Heart left ventricle (tissue), 16 donors: Measurements from ENCODE around the gene MCAM. TPM values are rescaled to one million over a fixed set of nuclear protein-coding genes. Genes with fewer than 3 reads are reported as not detected.

ENCODE experiments used
- ATAC-seq, 4 donors: fragments of 200-7000 bp; cut with Tn5 transposase; one replicate each; pipeline ENCODE4 v1.9.1; 2020 to 2022; ENCODE audit warnings: moderate library complexity in 4 of 4, mild to moderate bottlenecking in 3 of 4, moderate number of reproducible peaks in 1 of 4
- DNase-seq, 5 donors: peaks; one replicate each; pipeline ENCODE4 v3.0.0-alpha.2; 2020
- H3K27ac ChIP-seq, 12 donors: fragments of 200-600 bp; sonication (generic) in 4 of 12; one replicate each; pipeline versions ENCODE4 v1.5.0 to v1.8.0; 2016 to 2022; ENCODE audit warnings: mild to moderate bottlenecking in 2 of 12
- H3K27me3 ChIP-seq, 9 donors: fragments of 200-600 bp; sonication (generic) in 2 of 9; one replicate each; pipeline versions ENCODE4 v1.5.1 to v1.8.0; 2016 to 2022; ENCODE audit warnings: mild to moderate bottlenecking in 3 of 9
- H3K36me3 ChIP-seq, 9 donors: fragments of 200-600 bp; sonication (generic) in 2 of 9; one replicate each; pipeline versions ENCODE4 v1.5.0 to v1.8.0; 2018 to 2022; ENCODE audit warnings: mild to moderate bottlenecking in 2 of 9
- H3K4me1 ChIP-seq, 12 donors: fragments of 200-600 bp; sonication (generic) in 4 of 12; one replicate each; pipeline versions ENCODE4 v1.5.0 to v1.8.0; 2016 to 2022; ENCODE audit warnings: mild to moderate bottlenecking in 3 of 12
- H3K4me3 ChIP-seq, 12 donors: fragments of 200-600 bp; sonication (generic) in 4 of 12; one replicate each; pipeline versions ENCODE4 v1.5.0 to v1.8.0; 2017 to 2022; ENCODE audit warnings: mild to moderate bottlenecking in 9 of 12, moderate library complexity in 4 of 12
- H3K9me3 ChIP-seq, 12 donors: fragments of 200-600 bp; sonication (generic) in 4 of 12; one replicate each; pipeline versions ENCODE4 v1.5.0 to v1.8.0; 2016 to 2022; ENCODE audit warnings: mild to moderate bottlenecking in 1 of 12
- CTCF ChIP-seq, 12 donors: fragments of 200-600 bp; sonication (generic) in 4 of 12; IDR thresholded peaks; one replicate each; pipeline versions ENCODE4 v1.5.0 to v1.8.0; 2018 to 2022; ENCODE audit warnings: antibody characterized with exemption in 12 of 12, mild to moderate bottlenecking in 5 of 12
- POLR2A ChIP-seq, 2 donors: fragments of 450-650 bp; IDR thresholded peaks; one replicate each; pipeline ENCODE4 v1.6.1; 2017; ENCODE audit warnings: antibody characterized with exemption in 2 of 2, mild to moderate bottlenecking in 2 of 2, moderate library complexity in 2 of 2
- WGBS, 4 donors: extraction: QIAGEN DNeasy Blood & Tissue Kit in 2 of 4; methylation state at CpG; one replicate each; pipeline versions ENCODE4 v1.1.5 to v1.1.7; 2013 to 2018; 5-methylcytosine and 5-hydroxymethylcytosine counted together
- intact Hi-C, 10 donors: fragments of 100-400 bp; cut with DNase I; formaldehyde crosslinking; loops; one replicate each; pipeline versions ENCODE4 v1.11.1 to v1.14.2; 2022
- polyA plus RNA-seq, 2 donors: library from polyadenylated mRNA; stranded (reverse); fragments of 200-250 nt; gene quantifications; one replicate each; pipeline ENCODE4 v1.2.3, GENCODE V29; 2013
- total RNA-seq, 9 donors: library from RNA; depleted of rRNA in 2 of 9; stranded (reverse); fragments of >200 nt in 2 of 9; fragmentation: NEBNext Ultra II Directional in 3 of 9; extraction: Animal tissue kit (Norgen Biotek cat#: 25700) in 3 of 9; gene quantifications; one replicate each; pipeline versions ENCODE4 v1.1.0 to v1.2.4, GENCODE V29; 2016 to 2023
- donor health status: ischemic (EF 13 %, LVEDD 7.1; RV severe dilation, severe dysfunction).
- donor health status: healthy with polysubstance abuse.
- donor health status: DM: no; HTN: yes; CAD: no.
- donor health status: DM: no; HTN: no; CAD: no.
- donor health status: ischemic (EF 25% LVEDD 6.9; RV normal size, moderate dysfunction).
- donor health status: ischemic (EF 25% LVEDD 5.7; RV mildly dilated, moderate dysfunction).
- donor health status: healthy.
- donor health status: DM: yes; HTN: yes; CAD: no.
- donor health status: ischemic (EF 35%, LVEDD 5.7; RV mildly dilated, moderate dysfunction).
- donor health status: nonischemic (EF 11% LVEDD 7.7; RV severe dilation, severe dysfunction).
- donor health status: DM: yes; HTN: yes; CAD: no.
- donor health status: PGD.
- donor health status: ischemic (EF 29% LVEDD 5.4; RV normal size, mild dysfunction).
- donor health status: nonischemic (EF 23%, LVEDD 6.1; RV moderate dilation, normal function).

MCAM gene
- total and polyA plus RNA-seq, 11 donors = 31.9 to 380 (median 108) TPM

- H3K4me1 ChIP-seq = peaks cover 4 to 44% (median 33%) of the 10 kb centered on the region in 12 donors
- ATAC-seq (no peak), DNase-seq (no peak)
- no peak overlapping the region for H3K27ac ChIP-seq
- H3K4me3 ChIP-seq = no peak overlapping the region
- peaks cover 0 to 33% (median 0%) of the 10 kb centered on the region in 9 donors for H3K27me3 ChIP-seq
- 89 to 92% (median 90%) methylated on average over 4 to 10 of the region's 10 CpGs for WGBS, 4 donors
- intact Hi-C loops = loop anchor here in 1 of 10 donors (5.0 kb wide), 1 partner anchor 35 kb away; no protein-coding TSS in a partner anchor
- no peaks in the 10 kb centered on the region for H3K9me3 ChIP-seq
- TF ChIP-seq POLR2A (IDR thresholded peaks at IDR 0.05) (no peak), CTCF (IDR thresholded peaks at IDR 0.05) (no peak)
- no peaks in the 10 kb centered on the region for H3K36me3 ChIP-seq
Measured at GRCh38 chr11:119342362-119343130, 25.6 kb upstream of the MCAM start.

- intact Hi-C loops = loop anchor here in 1 of 10 donors (5.0 kb wide), 1 partner anchor 35 kb away; no protein-coding TSS in a partner anchor
- H3K27me3 ChIP-seq = peaks cover 0 to 33% (median 0%) of the 10 kb centered on the region in 9 donors
- WGBS, 4 donors = 79 to 88% (median 85%) methylated on average over 6 to 7 of the region's 7 CpGs
- H3K4me1 ChIP-seq = peaks cover 4 to 50% (median 35%) of the 10 kb centered on the region in 12 donors
- peaks cover 0 to 3% (median 0%) of the 10 kb centered on the region in 9 donors for H3K36me3 ChIP-seq
- no peak for ATAC-seq
- H3K4me3 ChIP-seq = no peak overlapping the region
- H3K27ac ChIP-seq = peak overlapping the region in 2 of 12 donors; percentile 90 to 95
- no peak for DNase-seq
- H3K9me3 ChIP-seq = no peaks in the 10 kb centered on the region
- TF ChIP-seq POLR2A (IDR thresholded peaks at IDR 0.05) (no peak), CTCF (IDR thresholded peaks at IDR 0.05) (no peak)
Measured at GRCh38 chr11:119342023-119342300, 25.0 kb upstream of the MCAM start.

- peaks cover 4 to 50% (median 35%) of the 10 kb centered on the region in 12 donors for H3K4me1 ChIP-seq
- DNase-seq = no peak
- peak in 1 of 4 donors; percentile 19 for ATAC-seq
- H3K36me3 ChIP-seq = peaks cover 0 to 9% (median 2%) of the 10 kb centered on the region in 9 donors
- no peaks in the 10 kb centered on the region for H3K9me3 ChIP-seq
- 41 to 56% (median 56%) methylated on average over 10 to 16 of the region's 16 CpGs for WGBS, 4 donors
- peaks cover 0 to 33% (median 0%) of the 10 kb centered on the region in 9 donors for H3K27me3 ChIP-seq
- peak overlapping the region in 11 of 12 donors; percentile 90 to 100 (median 97) for H3K27ac ChIP-seq
- TF ChIP-seq CTCF (IDR thresholded peaks at IDR 0.05) (no peak), POLR2A (IDR thresholded peaks at IDR 0.05) (no peak)
- intact Hi-C loops = loop anchor here in 1 of 10 donors (5.0 kb wide), 1 partner anchor 36 kb away; no protein-coding TSS in a partner anchor
- peak overlapping the region in 10 of 12 donors; percentile 60 to 97 (median 76) for H3K4me3 ChIP-seq
Measured at GRCh38 chr11:119341222-119342022, 24.5 kb upstream of the MCAM start.
